H1 (cell line): Measurements from ENCODE around the gene RPRD2. TPM values are rescaled to one million over a fixed set of nuclear protein-coding genes. Genes with fewer than 3 reads are reported as not detected.

ENCODE experiments used
- EGR1 ChIP-seq: IDR thresholded peaks from 2 replicates; pipeline ENCODE4 v1.6.1; 2011; ENCODE audit warnings: low read depth, low read length, borderline replicate concordance
- NRF1 ChIP-seq: IDR thresholded peaks from 2 replicates; pipeline ENCODE4 v1.6.1; 2011; ENCODE audit warnings: mild to moderate bottlenecking, low read depth, low read length, improper control_type of control experiment
- PHF8 ChIP-seq: fragments of 200-600 bp; sonication (generic); conservative IDR thresholded peaks from 2 replicates; pipeline ENCODE4 v1.7.1; 2012; ENCODE audit warnings: low read depth, mild to moderate bottlenecking, inconsistent platforms, low read length, moderate library complexity
- RNF2 ChIP-seq: fragments of 200-900, 300-1000 bp; sonication (generic); IDR thresholded peaks from 2 replicates; pipeline ENCODE4 v1.7.1; 2016; ENCODE audit warnings: borderline replicate concordance, low read depth, mild to moderate bottlenecking, antibody characterized with exemption, low read length; ENCODE audit not compliant: poor library complexity, severe bottlenecking; ENCODE audit errors: missing control alignments
- TAF7 ChIP-seq: optimal IDR thresholded peaks from 2 replicates; pipeline ENCODE3; 2011; ENCODE audit warnings: low read depth, mild to moderate bottlenecking, inconsistent platforms, low read length, moderate library complexity, borderline replicate concordance
- TBP ChIP-seq: IDR thresholded peaks from 2 replicates; pipeline ENCODE4 v1.6.1; 2011; ENCODE audit warnings: low read depth, low read length, improper control_type of control experiment
- polyA plus RNA-seq, 7 experiments: library from polyadenylated mRNA; depleted of rRNA in 3 of 7; stranded (reverse) in 5 of 7; unstranded in 2 of 7; fragments of >200 nt in 5 of 7; fragments of 200-250 nt in 2 of 7; gene quantifications; 1 replicate in 5 of 7; 2 replicates in 1 of 7; 4 replicates in 1 of 7; pipeline versions ENCODE4 v1.2.1 to v1.2.3, GENCODE V29; 2011 to 2013; ENCODE audit warnings: missing spikeins in 2 of 7, mixed read lengths in 2 of 7
- total RNA-seq: library from RNA; stranded (reverse); fragmentation: NEBNext Ultra II Directional; extraction: Animal tissue kit (Norgen Biotek cat#: 25700); gene quantifications from 2 replicates; pipeline ENCODE4 v1.2.1, GENCODE V29; 2021

Gene RPRD2
- total and polyA plus RNA-seq, 2 of the 8 experiments (the other 6 are each of a cell fraction or from before 2014, with no cell fraction given): 14.4 to 32.4 TPM

DNA sequence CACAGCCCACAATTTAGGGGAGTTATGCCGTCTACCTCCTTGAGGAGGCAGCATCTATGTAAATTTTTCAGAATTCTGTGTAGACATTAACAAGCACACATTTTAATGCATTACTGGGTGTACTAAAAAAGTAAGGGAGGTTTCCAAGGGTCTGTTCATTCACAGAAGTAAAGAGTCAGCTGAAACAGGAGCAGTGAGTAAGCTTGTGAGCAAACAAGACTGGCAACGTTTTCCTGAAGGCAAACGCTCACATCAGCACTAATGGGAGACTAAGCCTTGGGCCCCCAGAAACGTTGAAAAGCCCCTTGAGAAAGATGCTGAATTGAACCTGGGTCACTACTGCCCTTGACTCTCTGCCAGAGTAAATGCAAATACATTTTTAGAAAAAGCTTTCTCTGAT, 25.7 kb downstream of the RPRD2 start (continued):
- no peak for TF ChIP-seq PHF8
- TF ChIP-seq RNF2: no peak
- no peak for TF ChIP-seq TAF7
- no peak for TF ChIP-seq EGR1
- no peak for TF ChIP-seq TBP
- no peak for TF ChIP-seq NRF1
